GM21423 (cell line): ENCODE measurements around the gene ZDHHC21.
"Not testable (repeated sequence)": the region's sequence is repeated elsewhere in the genome, so short reads cannot be mapped to it uniquely, and the experiment has no call there.

ENCODE experiments used
- ATAC-seq: cut with Tn5 transposase; IDR thresholded peaks from one replicate; pipeline ENCODE4 v1.9.1; 2021; ENCODE audit warnings: mild to moderate bottlenecking, moderate library complexity; ENCODE audit not compliant: unreplicated experiment

The ZDHHC21 gene

GRCh38 chr9:14686168-14686567, 7.1 kb downstream of the ZDHHC21 start:
- no peak for ATAC-seq

- not testable (repeated sequence) for ATAC-seq
Observed at GRCh38 chr9:14682616-14683015, 10.6 kb downstream of the ZDHHC21 start.

DNA sequence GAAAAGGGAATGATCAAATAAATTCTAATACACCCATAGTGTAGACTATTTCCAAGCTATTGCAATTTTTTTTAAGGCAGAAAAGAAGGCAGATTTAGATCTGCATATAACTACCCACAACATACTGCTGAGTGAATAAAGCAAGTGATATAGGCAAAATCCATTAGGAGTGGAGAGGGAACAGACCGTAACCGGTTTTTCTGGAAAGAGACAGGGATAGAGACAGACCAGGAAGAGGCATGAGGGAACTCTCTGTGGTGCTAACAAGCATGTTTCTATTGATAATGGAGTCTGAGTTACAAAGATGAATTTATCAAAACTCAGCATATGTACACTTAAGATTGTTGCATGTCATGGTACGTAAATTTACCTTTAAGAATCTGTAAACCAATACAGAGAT, 14.5 kb downstream of the ZDHHC21 start:
- ATAC-seq: no peak

DNA sequence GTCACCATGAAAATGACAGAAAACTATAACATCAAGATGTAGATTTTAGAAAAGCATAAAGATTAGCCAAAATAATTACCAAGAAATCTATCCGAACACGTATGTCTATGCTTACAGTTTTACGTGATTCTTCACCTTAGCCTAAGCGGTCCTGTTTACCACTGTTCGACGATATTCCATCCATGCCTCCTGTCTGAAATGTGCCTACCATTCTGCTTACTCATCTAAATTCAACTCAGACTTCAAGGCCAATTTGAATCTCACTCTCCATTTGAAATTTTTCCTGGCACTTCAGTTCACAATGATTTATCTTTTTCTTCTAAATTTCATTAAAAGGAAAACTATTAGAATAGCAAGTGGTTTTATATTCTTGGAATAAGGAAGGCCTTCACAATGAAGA, 15.4 kb downstream of the ZDHHC21 start:
- no peak for ATAC-seq

GRCh38 chr9:14677396-14677795, 15.8 kb downstream of the ZDHHC21 start:
- ATAC-seq: no peak

DNA sequence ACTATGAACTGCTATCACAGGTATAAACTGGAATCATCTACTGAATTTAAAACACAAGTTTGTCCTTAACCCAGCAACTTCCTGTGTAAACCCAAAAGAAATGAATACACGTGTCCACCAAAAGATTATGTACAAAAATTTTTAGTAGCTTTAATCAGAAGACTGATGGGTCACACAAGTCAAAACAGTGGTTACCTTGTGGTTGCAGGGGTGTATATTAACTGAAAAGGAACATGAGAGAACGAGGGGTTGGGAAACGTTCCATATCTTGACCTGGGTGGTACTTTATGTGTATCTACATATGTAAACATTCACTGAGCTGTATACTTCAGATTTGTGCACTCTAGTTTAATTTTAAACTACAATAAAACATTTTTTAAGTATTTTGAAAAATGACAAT, 18.6 kb downstream of the ZDHHC21 start:
- peak; percentile 53 for ATAC-seq

DNA sequence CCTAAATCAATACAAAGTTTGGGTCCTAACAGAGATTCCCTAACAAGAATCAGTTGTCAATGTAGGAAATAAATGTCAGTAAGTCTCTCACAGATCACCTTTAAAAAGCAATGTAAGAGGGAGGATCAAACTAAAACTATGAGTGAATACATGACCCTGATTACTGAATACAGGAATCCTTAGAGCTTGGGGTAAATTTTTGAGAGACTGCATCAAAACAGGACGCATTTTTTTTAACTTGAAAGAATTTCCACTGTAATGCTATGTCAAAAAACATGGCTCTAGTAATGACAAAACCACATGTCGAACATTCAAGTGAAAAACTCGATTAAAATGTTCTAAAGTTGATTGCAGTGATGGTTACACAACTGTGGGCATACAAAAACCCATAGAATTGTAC, 21.9 kb downstream of the ZDHHC21 start:
- ATAC-seq: no peak

GRCh38 chr9:14670718-14671117, 22.5 kb downstream of the ZDHHC21 start:
- ATAC-seq: no peak

- ATAC-seq: not testable (repeated sequence)
Observed at GRCh38 chr9:14664022-14664421, 29.2 kb downstream of the ZDHHC21 start.

GRCh38 chr9:14662060-14662453, 31.2 kb downstream of the ZDHHC21 start:
- ATAC-seq: no peak

DNA sequence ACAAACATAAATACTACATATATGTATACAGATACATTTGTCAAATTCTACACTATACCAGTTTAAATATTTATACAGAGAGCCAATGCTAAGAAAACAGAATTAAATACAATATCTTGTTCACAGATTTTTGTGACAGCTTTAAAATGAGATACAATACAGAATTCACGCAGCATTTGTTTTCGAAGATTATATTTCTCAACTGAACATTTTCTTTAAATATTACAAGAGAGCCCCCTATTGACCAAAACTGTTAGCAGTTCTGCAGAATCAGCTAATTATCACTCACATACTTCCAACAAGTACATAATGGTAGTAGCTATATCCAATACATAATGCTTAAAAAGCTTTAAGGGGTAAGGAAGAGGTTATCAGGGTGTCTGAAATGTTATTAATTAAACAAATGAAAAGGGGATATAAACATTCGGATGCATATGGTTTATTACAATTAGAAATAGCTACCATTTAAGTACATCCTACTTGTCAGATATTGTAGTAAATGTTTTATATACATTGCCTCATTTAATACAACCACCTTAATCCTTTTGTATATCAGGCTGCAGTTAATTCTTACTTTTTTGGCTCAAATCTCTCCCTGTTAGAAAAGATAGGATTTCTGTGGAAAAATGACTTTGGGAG, 31.7 kb downstream of the ZDHHC21 start:
- no peak for ATAC-seq

GRCh38 chr9:14660721-14661120, 32.5 kb downstream of the ZDHHC21 start:
- ATAC-seq: no peak

- ATAC-seq: no peak
Observed at GRCh38 chr9:14654932-14655331, 38.3 kb downstream of the ZDHHC21 start.

GRCh38 chr9:14653511-14653910, 39.7 kb downstream of the ZDHHC21 start:
- ATAC-seq: no peak

DNA sequence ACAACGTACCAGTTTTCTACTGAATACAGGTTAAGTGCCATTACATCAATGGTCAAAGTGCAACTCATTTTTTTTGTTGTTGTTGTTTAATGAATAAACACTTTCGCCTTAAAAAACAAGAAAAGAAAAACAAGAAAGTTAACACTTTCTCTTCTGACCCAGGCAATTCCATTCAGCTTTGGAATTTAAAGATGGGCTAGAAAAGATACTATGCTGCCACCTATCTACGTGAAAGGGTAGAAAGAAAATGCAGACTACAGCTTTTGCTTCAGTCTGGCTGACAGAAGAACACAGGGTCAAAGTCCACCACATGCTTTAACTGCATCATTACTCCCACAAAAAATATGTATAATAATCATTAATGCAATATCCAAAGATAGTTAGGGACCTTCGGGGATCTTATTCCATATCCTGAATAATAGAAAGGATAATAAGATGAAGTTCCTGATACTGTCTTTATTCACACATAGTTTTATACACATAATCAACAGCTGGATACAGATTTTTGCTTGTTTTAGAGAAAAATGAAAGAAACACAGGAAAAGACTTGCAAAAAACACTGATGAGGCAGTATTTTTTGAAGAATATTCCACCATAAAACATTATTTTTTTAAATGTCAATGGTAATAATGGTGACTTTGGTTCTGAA, 40.4 kb downstream of the ZDHHC21 start:
- no peak for ATAC-seq

DNA sequence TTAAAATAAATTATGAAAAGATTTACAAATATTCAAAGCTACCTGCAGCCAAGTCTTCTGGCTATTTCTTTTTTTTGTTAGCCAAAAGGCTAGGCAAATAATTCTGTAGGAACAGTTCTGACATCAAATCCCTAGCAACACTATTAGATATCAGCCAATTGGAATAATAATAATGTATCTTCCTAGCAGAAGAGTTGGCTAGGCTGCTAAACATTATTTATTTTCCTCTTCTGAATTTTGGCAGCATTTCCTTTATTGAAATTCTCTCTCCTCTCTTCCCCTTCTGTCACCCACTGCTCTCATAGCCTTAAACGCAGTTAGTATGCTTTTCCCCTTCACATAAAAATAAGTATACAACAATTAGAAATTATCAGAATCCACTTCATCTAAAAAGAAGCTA, 42.6 kb downstream of the ZDHHC21 start:
- no peak for ATAC-seq

GRCh38 chr9:14645648-14646047, 47.6 kb downstream of the ZDHHC21 start:
- ATAC-seq: no peak

- no peak for ATAC-seq
Observed at GRCh38 chr9:14640967-14641366, 52.3 kb downstream of the ZDHHC21 start.

DNA sequence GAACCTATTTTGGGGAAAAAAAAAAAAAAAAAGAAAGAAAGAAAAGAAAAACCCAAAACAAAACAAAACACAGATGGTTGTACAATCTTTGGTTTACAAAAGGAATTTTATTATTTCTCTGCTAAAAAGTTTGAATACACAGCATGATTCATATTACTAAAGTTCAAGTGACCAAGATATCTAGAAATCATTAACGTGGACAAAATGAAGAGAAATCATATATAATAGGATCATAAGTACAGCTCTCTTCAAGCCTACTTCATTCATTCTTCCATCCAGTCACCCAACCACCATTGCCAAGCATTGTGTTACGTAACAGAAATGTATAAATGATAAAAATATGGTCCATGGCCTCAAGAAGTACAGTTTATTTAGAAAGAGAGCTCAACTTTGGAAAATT, 52.9 kb downstream of the ZDHHC21 start:
- no peak for ATAC-seq

DNA sequence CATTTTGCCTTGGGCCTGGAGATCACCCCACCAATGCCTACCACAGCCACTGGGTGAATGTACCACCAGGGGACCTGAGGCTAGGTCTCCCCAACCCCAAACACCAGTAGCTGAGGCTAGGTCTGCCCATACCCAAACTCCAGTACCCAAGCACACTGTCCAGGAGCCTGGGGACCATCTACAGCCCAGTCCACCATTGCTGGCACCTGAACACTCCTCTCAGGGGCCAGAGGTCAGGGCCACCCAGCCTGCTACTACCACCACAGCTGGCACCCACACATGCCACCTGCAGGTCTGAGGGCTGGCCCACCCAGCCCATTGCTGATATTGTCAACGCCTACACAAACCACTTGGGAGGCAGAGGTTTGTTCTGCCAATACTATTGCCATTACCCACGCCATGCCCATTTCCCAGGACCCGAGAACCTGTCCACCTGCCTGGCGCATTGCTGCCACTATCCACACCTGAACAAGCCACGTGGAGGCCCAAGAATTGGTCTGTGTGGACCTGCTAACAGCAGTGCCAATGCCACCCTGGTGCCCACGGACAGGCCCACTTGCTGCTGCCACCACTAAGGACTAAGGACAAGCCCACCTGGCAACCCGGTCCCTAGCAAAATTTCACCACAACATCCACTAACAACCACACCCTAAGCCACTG, 59.2 kb downstream of the ZDHHC21 start:
- ATAC-seq: no peak

- no peak for ATAC-seq
Observed at GRCh38 chr9:14633148-14633547, 60.1 kb downstream of the ZDHHC21 start.

DNA sequence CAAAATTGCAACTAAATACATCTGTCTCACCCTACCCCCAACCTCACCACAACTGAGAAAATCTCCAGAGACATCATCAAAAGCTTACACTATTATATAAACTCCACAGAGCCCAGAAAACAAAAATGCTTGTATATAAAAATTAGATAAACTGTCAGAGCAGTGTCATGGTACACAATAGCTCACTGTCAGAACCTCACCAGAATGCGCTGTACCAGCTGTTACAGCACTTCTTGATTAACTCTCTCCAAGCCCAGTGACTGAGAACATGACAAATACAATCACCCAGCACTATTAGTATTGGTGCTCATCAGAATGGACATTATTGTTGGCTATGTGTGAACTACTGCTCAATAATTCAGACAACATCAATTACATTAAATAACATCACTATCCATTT, 65.7 kb downstream of the ZDHHC21 start:
- ATAC-seq: no peak
